GM06990 (cell line): ENCODE results near the gene CNN2.

Experiments used
- DNase-seq: peaks from one replicate; pipeline ENCODE4 v3.0.0-alpha.2; 2011; ENCODE audit not compliant: insufficient read length; ENCODE audit errors: extremely low read depth
- H3K27me3 ChIP-seq: replicated peaks from 2 replicates; pipeline ENCODE4 v1.6.0; 2011; ENCODE audit warnings: low read length; ENCODE audit not compliant: control insufficient read depth, insufficient read depth
- H3K36me3 ChIP-seq: 2 replicates; pipeline ENCODE4 v1.5.1; 2011; ENCODE audit warnings: low read length; ENCODE audit not compliant: control insufficient read depth, insufficient read depth
- H3K4me3 ChIP-seq: replicated peaks from 2 replicates; pipeline ENCODE4 v1.5.1; 2011; ENCODE audit warnings: low read depth, mild to moderate bottlenecking, control low read depth, low read length
- CTCF ChIP-seq: IDR thresholded peaks from 2 replicates; pipeline ENCODE4 v1.5.1; 2011; ENCODE audit warnings: low read length, control low read depth, mild to moderate bottlenecking, inconsistent platforms; ENCODE audit not compliant: insufficient read depth, poor library complexity, severe bottlenecking

The CNN2 gene

GRCh38 chr19:1076046-1076386 lies 49.6 kb downstream of the CNN2 start:
- Histone ChIP-seq H3K27me3 (no peaks in the 10 kb centered on the region), H3K36me3 (peaks cover 44% of the 10 kb centered on the region), H3K4me3 (no peak overlapping the region)
- TF ChIP-seq CTCF: no peak
- DNase-seq: no peak

GRCh38 chr19:1076951-1077350 lies 50.5 kb downstream of the CNN2 start:
- TF ChIP-seq CTCF: no peak
- Histone ChIP-seq H3K27me3 (no peaks in the 10 kb centered on the region), H3K4me3 (peak overlapping the region; percentile 10; the same call in 1 of the 2 replicates), H3K36me3 (peaks cover 50% of the 10 kb centered on the region)
- peak; percentile 87 for DNase-seq

GRCh38 chr19:1079566-1080111 lies 53.2 kb downstream of the CNN2 start:
- TF ChIP-seq CTCF: no peak
- Histone ChIP-seq H3K27me3 (no peaks in the 10 kb centered on the region), H3K36me3 (peaks cover 56% of the 10 kb centered on the region), H3K4me3 (no peak overlapping the region)
- DNase-seq: no peak

- no peak overlapping the region for H3K4me3 ChIP-seq
- H3K36me3 ChIP-seq: peaks cover 59% of the 10 kb centered on the region
- H3K27me3 ChIP-seq: no peaks in the 10 kb centered on the region
- no peak for TF ChIP-seq CTCF
- DNase-seq: no peak
These were observed 54.2 kb downstream of the CNN2 start for GRCh38 chr19:1080360-1081161.

- H3K36me3 ChIP-seq: peaks cover 60% of the 10 kb centered on the region
- TF ChIP-seq CTCF: no peak
- no peak overlapping the region for H3K4me3 ChIP-seq
- no peak for DNase-seq
- H3K27me3 ChIP-seq: no peaks in the 10 kb centered on the region
These were observed 55.1 kb downstream of the CNN2 start for GRCh38 chr19:1081301-1082164.
